Measurements from ENCODE around the gene IL27RA.
"Not testable (repeated sequence)": the region's sequence is repeated elsewhere in the genome, so short reads cannot be mapped to it uniquely, and the experiment has no call there.

IL27RA gene

DNA sequence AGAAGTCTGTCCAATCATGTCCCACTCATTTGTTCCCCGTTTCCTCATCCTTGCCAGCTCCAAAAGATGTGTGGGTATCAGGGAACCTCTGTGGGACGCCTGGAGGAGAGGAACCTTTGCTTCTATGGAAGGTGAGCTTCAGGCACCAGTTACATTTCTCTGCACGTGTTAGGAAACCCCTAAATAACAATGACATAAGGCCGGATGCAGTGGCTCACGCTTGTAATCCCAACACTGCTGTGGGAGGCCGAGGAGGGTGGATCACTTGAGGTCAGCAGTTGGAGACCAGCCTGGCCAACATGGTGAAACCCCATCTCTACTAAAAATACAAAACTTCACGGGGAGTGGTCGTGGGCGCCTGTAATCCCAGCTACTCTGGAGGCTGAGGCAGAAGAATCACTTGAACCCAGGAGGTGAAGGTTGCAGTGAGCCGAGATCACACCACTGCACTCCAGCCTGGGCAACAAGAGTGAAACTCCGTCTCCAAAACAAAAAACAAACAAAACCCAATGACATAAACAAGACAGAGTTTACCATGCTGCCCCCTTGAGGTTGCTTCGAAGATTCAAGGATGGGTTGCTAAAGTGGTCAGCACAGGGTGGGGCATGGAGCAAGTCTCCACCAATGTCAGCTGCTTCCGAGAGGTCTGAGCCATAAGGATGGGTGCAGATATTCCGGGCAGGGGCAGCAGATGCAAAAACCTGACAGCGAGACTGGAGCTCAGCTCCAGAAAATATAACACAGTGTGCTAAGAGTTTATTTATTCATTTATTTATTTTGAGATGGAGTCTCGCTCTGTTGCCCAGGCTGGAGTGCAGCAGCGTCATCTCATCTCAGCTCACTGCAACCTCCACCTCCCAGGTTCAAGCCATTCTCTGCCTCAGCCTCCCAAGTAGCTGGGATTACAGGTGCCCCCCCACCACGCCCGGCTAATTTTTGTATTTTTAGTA lies 11.4 kb downstream of the IL27RA start:
- POLR2A ChIA-PET: interaction anchor here (0.7 to 1.1 kb wide), 3 partner anchors 28 to 109 kb away, joined by 3 to 4 read pairs (median 3); no protein-coding TSS in a partner anchor
- TF ChIP-seq ZNF654 (tag by site-specific recombination; IDR thresholded peaks at IDR 0.05; ENCODE audit: low read depth) (peak; percentile 46), ZNF2 (tag by site-specific recombination; IDR thresholded peaks at IDR 0.05) (peak; percentile 70; the same call in 1 of the 2 replicates)
- TF ChIP-seq, protein P1, sequence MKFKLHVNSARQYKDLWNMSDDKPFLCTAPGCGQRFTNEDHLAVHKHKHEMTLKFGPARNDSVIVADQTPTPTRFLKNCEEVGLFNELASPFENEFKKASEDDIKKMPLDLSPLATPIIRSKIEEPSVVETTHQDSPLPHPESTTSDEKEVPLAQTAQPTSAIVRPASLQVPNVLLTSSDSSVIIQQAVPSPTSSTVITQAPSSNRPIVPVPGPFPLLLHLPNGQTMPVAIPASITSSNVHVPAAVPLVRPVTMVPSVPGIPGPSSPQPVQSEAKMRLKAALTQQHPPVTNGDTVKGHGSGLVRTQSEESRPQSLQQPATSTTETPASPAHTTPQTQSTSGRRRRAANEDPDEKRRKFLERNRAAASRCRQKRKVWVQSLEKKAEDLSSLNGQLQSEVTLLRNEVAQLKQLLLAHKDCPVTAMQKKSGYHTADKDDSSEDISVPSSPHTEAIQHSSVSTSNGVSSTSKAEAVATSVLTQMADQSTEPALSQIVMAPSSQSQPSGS (tag by site-specific recombination; IDR thresholded peaks at IDR 0.05; ENCODE audit: low read depth): 0 out of 2 replicates have a peak, but pooled peaks have one; percentile 23
- TF ChIP-seq, protein P2, sequence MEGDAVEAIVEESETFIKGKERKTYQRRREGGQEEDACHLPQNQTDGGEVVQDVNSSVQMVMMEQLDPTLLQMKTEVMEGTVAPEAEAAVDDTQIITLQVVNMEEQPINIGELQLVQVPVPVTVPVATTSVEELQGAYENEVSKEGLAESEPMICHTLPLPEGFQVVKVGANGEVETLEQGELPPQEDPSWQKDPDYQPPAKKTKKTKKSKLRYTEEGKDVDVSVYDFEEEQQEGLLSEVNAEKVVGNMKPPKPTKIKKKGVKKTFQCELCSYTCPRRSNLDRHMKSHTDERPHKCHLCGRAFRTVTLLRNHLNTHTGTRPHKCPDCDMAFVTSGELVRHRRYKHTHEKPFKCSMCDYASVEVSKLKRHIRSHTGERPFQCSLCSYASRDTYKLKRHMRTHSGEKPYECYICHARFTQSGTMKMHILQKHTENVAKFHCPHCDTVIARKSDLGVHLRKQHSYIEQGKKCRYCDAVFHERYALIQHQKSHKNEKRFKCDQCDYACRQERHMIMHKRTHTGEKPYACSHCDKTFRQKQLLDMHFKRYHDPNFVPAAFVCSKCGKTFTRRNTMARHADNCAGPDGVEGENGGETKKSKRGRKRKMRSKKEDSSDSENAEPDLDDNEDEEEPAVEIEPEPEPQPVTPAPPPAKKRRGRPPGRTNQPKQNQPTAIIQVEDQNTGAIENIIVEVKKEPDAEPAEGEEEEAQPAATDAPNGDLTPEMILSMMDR (tag by site-specific recombination; IDR thresholded peaks at IDR 0.05): peak; percentile 60
- TF ChIP-seq, protein P3, sequence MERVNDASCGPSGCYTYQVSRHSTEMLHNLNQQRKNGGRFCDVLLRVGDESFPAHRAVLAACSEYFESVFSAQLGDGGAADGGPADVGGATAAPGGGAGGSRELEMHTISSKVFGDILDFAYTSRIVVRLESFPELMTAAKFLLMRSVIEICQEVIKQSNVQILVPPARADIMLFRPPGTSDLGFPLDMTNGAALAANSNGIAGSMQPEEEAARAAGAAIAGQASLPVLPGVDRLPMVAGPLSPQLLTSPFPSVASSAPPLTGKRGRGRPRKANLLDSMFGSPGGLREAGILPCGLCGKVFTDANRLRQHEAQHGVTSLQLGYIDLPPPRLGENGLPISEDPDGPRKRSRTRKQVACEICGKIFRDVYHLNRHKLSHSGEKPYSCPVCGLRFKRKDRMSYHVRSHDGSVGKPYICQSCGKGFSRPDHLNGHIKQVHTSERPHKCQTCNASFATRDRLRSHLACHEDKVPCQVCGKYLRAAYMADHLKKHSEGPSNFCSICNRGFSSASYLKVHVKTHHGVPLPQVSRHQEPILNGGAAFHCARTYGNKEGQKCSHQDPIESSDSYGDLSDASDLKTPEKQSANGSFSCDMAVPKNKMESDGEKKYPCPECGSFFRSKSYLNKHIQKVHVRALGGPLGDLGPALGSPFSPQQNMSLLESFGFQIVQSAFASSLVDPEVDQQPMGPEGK (tag by site-specific recombination; IDR thresholded peaks at IDR 0.05): peak; percentile 52; the same call in 1 of the 2 replicates
- CTCF ChIA-PET: interaction anchor here (0.6 to 3.7 kb wide), 21 partner anchors 10 to 601 kb away, joined by 3 to 29 read pairs (median 4); partner anchors contain the start of genes IL27RA, PALM3 and RFX1
- not testable (repeated sequence) for H3K9me3 ChIP-seq (ENCODE audit: control insufficient read depth, insufficient read depth, low read depth, low read length); H3K36me3 ChIP-seq (ENCODE audit: control insufficient read depth in 2 of 2, insufficient read depth in 1 of 2, low read length in 2 of 2); H3K4me3 ChIP-seq (ENCODE audit: low read depth, low read length); H3K27ac ChIP-seq (ENCODE audit: extremely low read depth, low read depth, low read length); H3K4me1 ChIP-seq (ENCODE audit: control insufficient read depth, insufficient read depth, low read length)

DNA sequence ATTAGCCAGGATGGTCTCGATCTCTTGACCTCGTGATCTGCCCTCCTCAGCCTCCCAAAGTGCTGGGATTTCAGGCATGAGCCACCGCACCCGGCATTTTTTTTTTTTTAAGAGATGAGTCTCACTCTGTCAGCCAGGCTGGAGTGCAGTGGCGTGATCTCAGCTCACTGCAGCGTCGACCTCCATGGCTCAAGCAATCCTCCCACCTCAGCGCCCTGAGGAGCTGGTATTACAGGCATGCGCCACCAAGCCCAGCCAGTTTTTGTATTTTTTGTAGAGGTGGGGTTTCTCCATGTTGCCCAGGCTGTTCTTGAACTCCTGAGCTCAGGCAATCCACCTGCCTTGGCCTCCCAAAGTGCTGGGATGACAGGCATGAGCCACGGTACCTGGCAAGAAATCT lies 16.3 kb downstream of the IL27RA start:
- H3K27ac ChIP-seq (ENCODE audit: extremely low read depth, low read depth, low read length); H3K36me3 ChIP-seq (ENCODE audit: control insufficient read depth in 2 of 2, insufficient read depth in 1 of 2, low read length in 2 of 2); H3K4me1 ChIP-seq (ENCODE audit: control insufficient read depth, insufficient read depth, low read length); H3K4me3 ChIP-seq (ENCODE audit: low read depth, low read length); H3K9me3 ChIP-seq (ENCODE audit: control insufficient read depth, insufficient read depth, low read depth, low read length): not testable (repeated sequence)
- ChIA-PET CTCF (interaction anchor here (0.6 to 2.6 kb wide), 9 partner anchors 11 to 164 kb away, joined by 3 to 9 read pairs (median 5); partner anchors contain the start of gene IL27RA), POLR2A (interaction anchor here (0.6 to 0.7 kb wide), 2 partner anchors 14 to 31 kb away, joined by 3 read pairs; no protein-coding TSS in a partner anchor)

DNA sequence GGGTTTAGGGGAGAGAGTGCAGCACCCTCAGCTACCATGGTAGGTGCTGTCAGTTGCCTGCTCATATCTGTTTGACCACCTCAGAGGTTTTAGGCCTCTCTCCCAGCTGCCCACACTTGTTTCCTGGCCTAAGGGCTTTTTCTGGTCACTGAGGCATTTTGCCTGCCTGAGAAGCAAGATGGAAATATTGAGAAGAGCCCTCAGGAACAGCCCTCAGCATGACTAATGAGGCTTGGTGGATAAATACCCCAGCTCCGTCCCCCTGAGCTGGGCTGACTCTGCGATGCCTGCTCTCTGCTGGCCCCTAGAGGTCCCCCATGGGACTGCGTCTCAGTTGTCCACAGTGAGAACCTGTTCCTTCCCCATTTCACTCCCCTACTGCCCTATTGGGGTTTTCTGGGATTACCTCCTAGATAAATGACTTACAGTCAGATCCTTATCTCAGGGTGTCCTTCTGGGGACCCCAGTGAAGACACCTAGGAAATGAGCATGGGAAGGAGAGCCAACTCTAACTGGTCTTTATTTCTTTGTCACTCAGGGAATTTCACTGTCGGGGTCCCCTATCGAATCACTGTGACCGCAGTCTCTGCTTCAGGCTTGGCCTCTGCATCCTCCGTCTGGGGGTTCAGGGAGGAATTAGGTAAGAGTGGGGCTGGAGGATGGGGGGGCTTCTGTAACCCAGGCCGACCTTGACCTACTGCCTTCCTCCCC lies 17.0 kb downstream of the IL27RA start:
- ChIA-PET CTCF (interaction anchor here (0.6 to 2.6 kb wide), 14 partner anchors 9 to 169 kb away, joined by 3 to 9 read pairs (median 4); partner anchors contain the start of gene IL27RA), POLR2A (interaction anchor here (0.7 kb wide), 3 partner anchors 17 to 289 kb away, joined by 3 to 4 read pairs (median 3); no protein-coding TSS in a partner anchor)
- Histone ChIP-seq H3K36me3 (ENCODE audit: control insufficient read depth in 2 of 2, insufficient read depth in 1 of 2, low read length in 2 of 2) (no peaks in the 10 kb centered on the region; a peak in 1 of 3 replicates), H3K27ac (ENCODE audit: extremely low read depth, low read depth, low read length) (no peak overlapping the region), H3K4me3 (ENCODE audit: low read depth, low read length) (no peak overlapping the region), H3K9me3 (ENCODE audit: control insufficient read depth, insufficient read depth, low read depth, low read length) (no peaks in the 10 kb centered on the region; the same call in 1 of the 2 replicates), H3K4me1 (ENCODE audit: control insufficient read depth, insufficient read depth, low read length) (no peaks in the 10 kb centered on the region)
- TF ChIP-seq SETDB1 (IDR thresholded peaks at IDR 0.05; ENCODE audit: insufficient read length, low read length) (peak; percentile 65), TRIM28 (IDR thresholded peaks at IDR 0.05; ENCODE audit: borderline replicate concordance, low read length) (peak; percentile 46; the same call in 1 of the 2 replicates), ZNF37A (tag by site-specific recombination; IDR thresholded peaks at IDR 0.05) (peak; percentile 100)
- TF ChIP-seq, protein P2 (tag by site-specific recombination; IDR thresholded peaks at IDR 0.05): peak; percentile 34
- TF ChIP-seq, protein P4, sequence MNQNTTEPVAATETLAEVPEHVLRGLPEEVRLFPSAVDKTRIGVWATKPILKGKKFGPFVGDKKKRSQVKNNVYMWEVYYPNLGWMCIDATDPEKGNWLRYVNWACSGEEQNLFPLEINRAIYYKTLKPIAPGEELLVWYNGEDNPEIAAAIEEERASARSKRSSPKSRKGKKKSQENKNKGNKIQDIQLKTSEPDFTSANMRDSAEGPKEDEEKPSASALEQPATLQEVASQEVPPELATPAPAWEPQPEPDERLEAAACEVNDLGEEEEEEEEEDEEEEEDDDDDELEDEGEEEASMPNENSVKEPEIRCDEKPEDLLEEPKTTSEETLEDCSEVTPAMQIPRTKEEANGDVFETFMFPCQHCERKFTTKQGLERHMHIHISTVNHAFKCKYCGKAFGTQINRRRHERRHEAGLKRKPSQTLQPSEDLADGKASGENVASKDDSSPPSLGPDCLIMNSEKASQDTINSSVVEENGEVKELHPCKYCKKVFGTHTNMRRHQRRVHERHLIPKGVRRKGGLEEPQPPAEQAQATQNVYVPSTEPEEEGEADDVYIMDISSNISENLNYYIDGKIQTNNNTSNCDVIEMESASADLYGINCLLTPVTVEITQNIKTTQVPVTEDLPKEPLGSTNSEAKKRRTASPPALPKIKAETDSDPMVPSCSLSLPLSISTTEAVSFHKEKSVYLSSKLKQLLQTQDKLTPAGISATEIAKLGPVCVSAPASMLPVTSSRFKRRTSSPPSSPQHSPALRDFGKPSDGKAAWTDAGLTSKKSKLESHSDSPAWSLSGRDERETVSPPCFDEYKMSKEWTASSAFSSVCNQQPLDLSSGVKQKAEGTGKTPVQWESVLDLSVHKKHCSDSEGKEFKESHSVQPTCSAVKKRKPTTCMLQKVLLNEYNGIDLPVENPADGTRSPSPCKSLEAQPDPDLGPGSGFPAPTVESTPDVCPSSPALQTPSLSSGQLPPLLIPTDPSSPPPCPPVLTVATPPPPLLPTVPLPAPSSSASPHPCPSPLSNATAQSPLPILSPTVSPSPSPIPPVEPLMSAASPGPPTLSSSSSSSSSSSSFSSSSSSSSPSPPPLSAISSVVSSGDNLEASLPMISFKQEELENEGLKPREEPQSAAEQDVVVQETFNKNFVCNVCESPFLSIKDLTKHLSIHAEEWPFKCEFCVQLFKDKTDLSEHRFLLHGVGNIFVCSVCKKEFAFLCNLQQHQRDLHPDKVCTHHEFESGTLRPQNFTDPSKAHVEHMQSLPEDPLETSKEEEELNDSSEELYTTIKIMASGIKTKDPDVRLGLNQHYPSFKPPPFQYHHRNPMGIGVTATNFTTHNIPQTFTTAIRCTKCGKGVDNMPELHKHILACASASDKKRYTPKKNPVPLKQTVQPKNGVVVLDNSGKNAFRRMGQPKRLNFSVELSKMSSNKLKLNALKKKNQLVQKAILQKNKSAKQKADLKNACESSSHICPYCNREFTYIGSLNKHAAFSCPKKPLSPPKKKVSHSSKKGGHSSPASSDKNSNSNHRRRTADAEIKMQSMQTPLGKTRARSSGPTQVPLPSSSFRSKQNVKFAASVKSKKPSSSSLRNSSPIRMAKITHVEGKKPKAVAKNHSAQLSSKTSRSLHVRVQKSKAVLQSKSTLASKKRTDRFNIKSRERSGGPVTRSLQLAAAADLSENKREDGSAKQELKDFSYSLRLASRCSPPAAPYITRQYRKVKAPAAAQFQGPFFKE (tag by site-specific recombination; IDR thresholded peaks at IDR 0.05; ENCODE audit: borderline replicate concordance): no peak

Measured in HEK293 (cell line).